GM12878 (cell line): ENCODE measurements around the gene TMEM97. TPM values are rescaled to one million over a fixed set of nuclear protein-coding genes. Genes with fewer than 3 reads are reported as not detected.
A peak's percentile ranks its signal among the peaks of the same experiment; 100 is the strongest.

Source experiments
- CREM ChIP-seq: IDR thresholded peaks from 2 replicates; pipeline ENCODE4 v1.6.1; 2014; ENCODE audit warnings: antibody characterized with exemption, low read depth
- EP300 ChIP-seq, 2 experiments: fragments of 150-350 bp in 1 of 2; IDR thresholded peaks; 2 replicates each; pipeline ENCODE4 v1.6.1; 2011 to 2012; ENCODE audit warnings: low read depth in 2 of 2, low read length in 2 of 2, borderline replicate concordance in 1 of 2, improper control_type of control experiment in 1 of 2, inconsistent platforms in 1 of 2; ENCODE audit not compliant: control insufficient read depth in 1 of 2
- HCFC1 ChIP-seq: fragments of 150-350 bp; IDR thresholded peaks from 2 replicates; pipeline ENCODE4 v1.6.1; 2014; ENCODE audit warnings: low read length
- MEF2B ChIP-seq: fragments of 450-650 bp; IDR thresholded peaks from 2 replicates; pipeline ENCODE4 v1.6.1; 2018; ENCODE audit warnings: mild to moderate bottlenecking, moderate library complexity; ENCODE audit not compliant: partially characterized antibody, poor library complexity, severe bottlenecking
- POLR2A ChIP-seq: IDR thresholded peaks from 2 replicates; pipeline ENCODE4 v1.6.1; 2011; ENCODE audit warnings: low read depth, mild to moderate bottlenecking, low read length
- RELA ChIP-seq: fragments of 450-650 bp; IDR thresholded peaks from 2 replicates; pipeline ENCODE4 v1.8.0; 2014; ENCODE audit warnings: borderline replicate concordance; ENCODE audit not compliant: partially characterized antibody
- STAT3 ChIP-seq: IDR thresholded peaks from 2 replicates; pipeline ENCODE4 v1.6.1; 2011; ENCODE audit warnings: low read depth, low read length, improper control_type of control experiment
- TCF12 ChIP-seq: IDR thresholded peaks from 2 replicates; pipeline ENCODE4 v1.6.1; 2011; ENCODE audit warnings: low read depth, mild to moderate bottlenecking, low read length
- TCF3 ChIP-seq: IDR thresholded peaks from 2 replicates; pipeline ENCODE4 v1.6.1; 2012; ENCODE audit warnings: low read depth, mild to moderate bottlenecking, low read length, borderline replicate concordance; ENCODE audit not compliant: insufficient read depth
- polyA plus RNA-seq, 11 experiments: library from polyadenylated mRNA; depleted of rRNA in 4 of 11; unstranded in 6 of 11; stranded (reverse) in 5 of 11; fragments of >200 nt; fragmentation: Nextera tagmentation in 4 of 11; fragmentation: Illumina TruSeq in 1 of 11; extraction: Ambion mirVana in 4 of 11; extraction: Trizol in 1 of 11; gene quantifications; 1 replicate in 1 of 11; 2 replicates in 10 of 11; pipeline versions ENCODE4 v1.2.1 to v1.2.3, GENCODE V29; 2011 to 2016; ENCODE audit warnings: inconsistent platforms in 2 of 11, missing spikeins in 2 of 11, low read depth in 1 of 11
- total RNA-seq, 4 experiments: library from RNA; depleted of rRNA in 3 of 4; stranded (reverse); fragments of >200 nt in 3 of 4; fragmentation: Illumina TruSeq in 1 of 4; extraction: Trizol in 1 of 4; gene quantifications; 2 replicates each; pipeline versions ENCODE4 v1.2.1 to v1.2.3, GENCODE V29; 2013 to 2021

The TMEM97 gene
- total and polyA plus RNA-seq, 10 of the 15 experiments (the other 5 are each of a cell fraction or from before 2014, with no cell fraction given): 58.0 to 134 (median 86.0) TPM

GRCh38 chr17:28335201-28335958, 16.4 kb downstream of the TMEM97 start, which contains the start of the genes IFT20 and TNFAIP1 (continued):
- TF ChIP-seq TCF3: no peak
- peak; percentile 99 for TF ChIP-seq CREM
- peak; percentile 93 for TF ChIP-seq POLR2A
- 0 out of 4 replicates have a peak, but pooled peaks of 1 of the 2 experiments have one; percentile 34 for TF ChIP-seq EP300 (IDR thresholded peaks at IDR 0.05; ENCODE audit: borderline replicate concordance in 1 of 2, control insufficient read depth in 1 of 2, low read depth in 2 of 2, low read length in 2 of 2)
- TF ChIP-seq TCF12: 0 out of 2 replicates have a peak, but pooled peaks have one; percentile 53
- TF ChIP-seq MEF2B: peak; percentile 76
- peak; percentile 94 for TF ChIP-seq RELA
- peak; percentile 99 for TF ChIP-seq HCFC1
- TF ChIP-seq STAT3: no peak
- TF ChIP-seq, all 136 proteins: peak for 58
